Activated B cell treated with CpG ODN at 0.5 μM for 24 hours (primary cell): ENCODE results near the gene LRSAM1. TPM values are rescaled to one million over a fixed set of nuclear protein-coding genes. Genes with fewer than 3 reads are reported as not detected.

ENCODE experiments used
- ATAC-seq: fragments of 200-7000 bp; cut with Tn5 transposase; one replicate; pipeline ENCODE4 v1.10.0; 2021; ENCODE audit warnings: low read depth, mild to moderate bottlenecking, moderate library complexity
- CTCF ChIA-PET: fragments of 350-600 bp; sonication (Branson Sonifier 250); formaldehyde crosslinking; loops from one replicate; lab custom pipeline; 2021; ENCODE audit warnings: antibody characterized with exemption; lab: Charles Lee
- POLR2A ChIA-PET: fragments of 350-600 bp; sonication (Branson Sonifier 250); formaldehyde crosslinking; loops from one replicate; lab custom pipeline; 2021; ENCODE audit warnings: antibody characterized with exemption; lab: Charles Lee
- DNase-seq: peaks from one replicate; pipeline ENCODE4 v3.0.0; 2022
- H3K27ac Mint-ChIP-seq: one replicate; pipeline ENCODE4 v1.8.0; 2020; ENCODE audit warnings: mixed read lengths
- H3K27me3 Mint-ChIP-seq: one replicate; pipeline ENCODE4 v1.8.0; 2021; ENCODE audit warnings: mixed read lengths
- H3K36me3 Mint-ChIP-seq: one replicate; pipeline ENCODE4 v1.8.0; 2021; ENCODE audit warnings: low read depth, mixed read lengths
- H3K4me1 Mint-ChIP-seq: one replicate; pipeline ENCODE4 v1.8.0; 2021; ENCODE audit warnings: mixed read lengths
- H3K4me3 Mint-ChIP-seq: one replicate; pipeline ENCODE4 v1.8.0; 2020; ENCODE audit warnings: mild to moderate bottlenecking, mixed read lengths
- H3K9me3 Mint-ChIP-seq: one replicate; pipeline ENCODE4 v1.8.0; 2020; ENCODE audit warnings: mixed read lengths
- intact Hi-C: fragments of 100-400 bp; cut with micrococcal nuclease; formaldehyde crosslinking; loops from one replicate; pipeline ENCODE4 v1.15.1; 2024
- total RNA-seq: library from RNA; stranded (reverse); gene quantifications from 2 replicates; pipeline ENCODE4 v1.2.3, GENCODE V29; 2022
- TF ChIP-seq, protein P1 (sequence below): fragments of 200-600 bp; IDR thresholded peaks from one replicate; pipeline ENCODE4 v1.8.0; 2022; ENCODE audit warnings: antibody characterized with exemption, mild to moderate bottlenecking

Gene LRSAM1
- total RNA-seq, 1 donor from 2014 or later, result 23.9 TPM

DNA sequence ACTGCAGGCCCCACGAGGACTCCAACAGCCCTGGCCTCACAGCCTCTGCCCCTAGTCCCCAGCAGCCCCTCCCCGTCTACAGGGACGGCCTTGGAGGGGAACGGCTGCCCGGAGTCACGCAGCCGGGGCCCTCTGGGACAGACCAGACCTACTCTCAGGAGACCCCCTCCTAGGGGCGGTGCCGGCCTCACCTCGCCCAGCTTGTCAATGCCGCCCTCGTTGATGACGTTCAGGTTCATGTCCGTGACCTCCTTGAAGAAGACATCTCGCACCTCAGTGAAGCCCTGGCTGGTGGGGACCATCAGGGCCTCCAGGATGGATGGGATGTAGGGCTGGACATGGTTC, 58.6 kb downstream of the LRSAM1 start:
- H3K36me3 Mint-ChIP-seq, result no peaks in the 10 kb centered on the region
- H3K4me1 Mint-ChIP-seq, result no peaks in the 10 kb centered on the region
- intact Hi-C loops, result no loop called here
- H3K27me3 Mint-ChIP-seq, result no peaks in the 10 kb centered on the region
- ChIA-PET POLR2A (no interaction called here), CTCF (no interaction called here)
- TF ChIP-seq, protein P1, sequence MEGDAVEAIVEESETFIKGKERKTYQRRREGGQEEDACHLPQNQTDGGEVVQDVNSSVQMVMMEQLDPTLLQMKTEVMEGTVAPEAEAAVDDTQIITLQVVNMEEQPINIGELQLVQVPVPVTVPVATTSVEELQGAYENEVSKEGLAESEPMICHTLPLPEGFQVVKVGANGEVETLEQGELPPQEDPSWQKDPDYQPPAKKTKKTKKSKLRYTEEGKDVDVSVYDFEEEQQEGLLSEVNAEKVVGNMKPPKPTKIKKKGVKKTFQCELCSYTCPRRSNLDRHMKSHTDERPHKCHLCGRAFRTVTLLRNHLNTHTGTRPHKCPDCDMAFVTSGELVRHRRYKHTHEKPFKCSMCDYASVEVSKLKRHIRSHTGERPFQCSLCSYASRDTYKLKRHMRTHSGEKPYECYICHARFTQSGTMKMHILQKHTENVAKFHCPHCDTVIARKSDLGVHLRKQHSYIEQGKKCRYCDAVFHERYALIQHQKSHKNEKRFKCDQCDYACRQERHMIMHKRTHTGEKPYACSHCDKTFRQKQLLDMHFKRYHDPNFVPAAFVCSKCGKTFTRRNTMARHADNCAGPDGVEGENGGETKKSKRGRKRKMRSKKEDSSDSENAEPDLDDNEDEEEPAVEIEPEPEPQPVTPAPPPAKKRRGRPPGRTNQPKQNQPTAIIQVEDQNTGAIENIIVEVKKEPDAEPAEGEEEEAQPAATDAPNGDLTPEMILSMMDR, result no peak
- ATAC-seq (no peak), DNase-seq (no peak)
- no peak overlapping the region for H3K4me3 Mint-ChIP-seq
- no peak overlapping the region for H3K27ac Mint-ChIP-seq
- no peaks in the 10 kb centered on the region for H3K9me3 Mint-ChIP-seq

DNA sequence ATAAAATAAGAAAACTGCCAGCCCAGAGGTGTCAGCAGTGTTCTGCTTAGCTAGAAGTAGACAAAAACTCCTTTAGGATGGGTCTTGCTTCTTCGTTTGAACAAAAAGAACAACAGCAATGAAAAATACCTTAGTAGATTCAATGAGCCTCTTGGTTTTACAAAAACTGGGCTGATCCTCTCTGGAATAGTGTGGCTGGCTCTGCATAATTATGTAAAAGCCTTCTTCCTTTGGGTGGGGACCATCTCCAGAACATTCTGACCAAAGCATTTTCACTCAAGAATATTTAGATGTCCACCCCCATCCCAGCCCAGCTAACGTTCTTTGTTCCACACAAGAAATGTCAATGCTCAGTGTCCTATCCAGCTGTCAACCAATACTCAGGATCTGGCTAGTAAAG, 63.2 kb downstream of the LRSAM1 start:
- POLR2A ChIA-PET, result no interaction called here
- peaks cover 8% of the 10 kb centered on the region for H3K4me1 Mint-ChIP-seq
- H3K4me3 Mint-ChIP-seq, result no peak overlapping the region
- H3K9me3 Mint-ChIP-seq, result no peaks in the 10 kb centered on the region
- TF ChIP-seq, protein P1, result no peak
- no peak overlapping the region for H3K27ac Mint-ChIP-seq
- CTCF ChIA-PET, result interaction anchor here (0.8 kb wide), 1 partner anchor 359 kb away, joined by 3 read pairs; no protein-coding TSS in a partner anchor
- peaks cover 2% of the 10 kb centered on the region for H3K27me3 Mint-ChIP-seq
- ATAC-seq (no peak), DNase-seq (no peak)
- H3K36me3 Mint-ChIP-seq, result no peaks in the 10 kb centered on the region
- intact Hi-C loops, result no loop called here

DNA sequence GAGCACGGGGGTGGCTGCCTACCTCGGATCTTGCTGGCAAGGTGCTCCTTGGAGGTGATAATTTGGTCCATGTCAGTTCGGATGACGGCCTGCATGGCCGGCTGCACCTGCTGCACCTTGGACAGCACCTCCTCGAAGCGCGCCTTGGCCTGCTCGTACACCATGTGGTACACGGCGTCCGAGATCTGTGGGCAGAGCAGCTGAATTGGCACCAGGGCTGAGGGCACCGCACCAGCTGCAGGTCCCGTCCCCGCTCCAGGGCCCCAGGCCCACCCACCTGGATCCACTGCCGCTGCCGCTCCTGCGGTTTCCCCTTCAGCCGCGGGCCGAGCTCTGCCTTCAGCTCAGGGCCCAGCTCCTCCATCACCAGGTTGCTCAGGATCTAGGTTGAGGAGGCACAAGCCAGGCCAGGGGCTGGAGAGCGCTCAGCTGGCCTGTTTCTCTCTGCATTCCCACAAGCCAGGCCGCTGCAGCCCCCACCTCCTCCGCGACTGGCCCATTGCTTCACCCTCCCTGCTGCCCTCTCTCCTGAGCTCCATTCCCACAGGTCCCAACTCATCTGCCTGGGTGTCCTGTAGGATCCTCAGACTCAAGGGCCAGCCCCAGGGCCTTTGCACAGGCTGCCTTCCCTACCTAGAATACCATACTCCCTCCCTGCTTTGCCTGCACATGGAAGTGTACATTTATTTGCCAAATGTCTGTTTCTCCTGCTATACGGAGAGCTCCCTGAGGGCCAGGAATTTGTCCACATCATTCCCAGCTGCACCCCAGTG, 65.7 kb downstream of the LRSAM1 start:
- ChIA-PET CTCF (no interaction called here), POLR2A (interaction anchor here (0.6 kb wide), 1 partner anchor 61 kb away, joined by 4 read pairs; no protein-coding TSS in a partner anchor)
- Mint-ChIP-seq H3K27ac (no peak overlapping the region), H3K27me3 (peaks cover 2% of the 10 kb centered on the region), H3K9me3 (no peaks in the 10 kb centered on the region), H3K36me3 (no peaks in the 10 kb centered on the region), H3K4me1 (peaks cover 8% of the 10 kb centered on the region), H3K4me3 (no peak overlapping the region)
- DNase-seq (no peak), ATAC-seq (no peak)
- TF ChIP-seq, protein P1, result no peak
- intact Hi-C loops, result no loop called here

DNA sequence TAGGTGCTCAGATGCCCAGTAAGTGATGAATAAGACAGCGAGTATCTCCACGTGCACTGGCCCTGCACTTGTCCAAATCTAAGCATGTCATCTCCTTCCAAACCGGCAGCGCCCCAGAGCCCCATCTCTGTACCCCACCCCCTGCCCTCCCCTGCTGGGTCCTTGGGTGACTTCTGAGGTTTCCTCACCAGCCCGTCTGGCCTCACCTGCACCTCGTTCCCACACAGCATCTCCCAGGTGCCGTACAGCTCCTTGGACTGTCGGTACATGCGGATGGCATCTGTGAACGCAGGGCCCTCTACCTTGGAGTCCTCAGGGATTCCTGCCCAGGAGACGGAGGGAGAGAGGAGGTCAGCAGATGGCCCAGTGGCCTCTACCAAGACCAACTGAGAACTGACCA, 66.3 kb downstream of the LRSAM1 start:
- TF ChIP-seq, protein P1, result no peak
- intact Hi-C loops, result no loop called here
- Mint-ChIP-seq H3K4me1 (peaks cover 8% of the 10 kb centered on the region), H3K36me3 (no peaks in the 10 kb centered on the region), H3K27me3 (peaks cover 2% of the 10 kb centered on the region), H3K4me3 (no peak overlapping the region), H3K9me3 (peaks cover 1% of the 10 kb centered on the region), H3K27ac (no peak overlapping the region)
- ChIA-PET CTCF (no interaction called here), POLR2A (no interaction called here)
- DNase-seq, result no peak
- ATAC-seq, result no peak

DNA sequence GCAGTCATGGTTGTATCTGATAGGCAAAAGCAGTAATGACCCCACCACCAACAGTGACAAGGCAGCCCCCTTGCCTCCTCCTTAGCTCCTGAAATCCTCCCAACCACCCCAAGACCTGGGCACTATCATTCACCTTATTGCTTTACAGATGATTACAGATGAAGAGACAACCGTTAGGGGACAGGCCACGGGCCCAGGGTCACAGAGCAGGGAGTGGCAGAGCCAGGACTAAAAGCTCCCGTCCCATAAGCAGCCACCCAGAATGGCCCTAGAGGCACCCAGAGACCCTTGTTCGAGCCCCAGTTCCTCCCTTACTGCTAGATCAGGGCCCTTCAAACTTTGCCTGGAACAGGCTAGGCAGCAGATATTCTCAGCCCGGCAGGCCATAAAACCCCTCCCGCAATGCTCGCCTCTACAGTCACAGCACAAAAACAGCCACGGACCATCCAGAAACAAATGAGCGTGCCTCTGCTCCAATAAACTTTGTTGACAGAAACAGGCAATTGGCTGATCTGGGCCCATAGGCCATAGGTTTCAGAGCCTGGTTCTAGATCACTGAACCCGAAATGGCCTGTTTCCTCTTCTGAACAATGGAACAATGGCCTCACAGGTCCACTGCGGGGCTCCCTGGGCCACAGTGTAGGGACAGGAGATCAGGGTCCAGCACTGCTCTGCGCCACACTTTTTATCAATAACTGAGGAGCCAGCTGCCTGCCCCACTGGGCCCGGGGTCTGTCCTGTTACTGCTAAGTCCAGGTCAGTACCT, 67.0 kb downstream of the LRSAM1 start:
- DNase-seq (no peak), ATAC-seq (no peak)
- Mint-ChIP-seq H3K27ac (no peak overlapping the region), H3K27me3 (peaks cover 2% of the 10 kb centered on the region), H3K9me3 (peaks cover 4% of the 10 kb centered on the region), H3K4me3 (no peak overlapping the region), H3K4me1 (peaks cover 8% of the 10 kb centered on the region), H3K36me3 (no peaks in the 10 kb centered on the region)
- TF ChIP-seq, protein P1, result no peak
- CTCF ChIA-PET, result interaction anchor here (1.0 kb wide), 1 partner anchor 14 kb away, joined by 3 read pairs; no protein-coding TSS in a partner anchor
- POLR2A ChIA-PET, result no interaction called here
- intact Hi-C loops, result no loop called here
